ENCODE measurements around the gene TMEM192.
"Not testable (repeated sequence)": the region's sequence is repeated elsewhere in the genome, so short reads cannot be mapped to it uniquely, and the experiment has no call there.

Gene TMEM192

GRCh38 chr4:165133150-165133549, 20.5 kb upstream of the TMEM192 start:
- no peaks in the 10 kb centered on the region for H3K9me3 ChIP-seq (ENCODE audit: control insufficient read depth, low read length)
- H3K27ac ChIP-seq (ENCODE audit: insufficient read depth, low read length, poor library complexity, severe bottlenecking), result no peak overlapping the region
- no peak for DNase-seq

DNA sequence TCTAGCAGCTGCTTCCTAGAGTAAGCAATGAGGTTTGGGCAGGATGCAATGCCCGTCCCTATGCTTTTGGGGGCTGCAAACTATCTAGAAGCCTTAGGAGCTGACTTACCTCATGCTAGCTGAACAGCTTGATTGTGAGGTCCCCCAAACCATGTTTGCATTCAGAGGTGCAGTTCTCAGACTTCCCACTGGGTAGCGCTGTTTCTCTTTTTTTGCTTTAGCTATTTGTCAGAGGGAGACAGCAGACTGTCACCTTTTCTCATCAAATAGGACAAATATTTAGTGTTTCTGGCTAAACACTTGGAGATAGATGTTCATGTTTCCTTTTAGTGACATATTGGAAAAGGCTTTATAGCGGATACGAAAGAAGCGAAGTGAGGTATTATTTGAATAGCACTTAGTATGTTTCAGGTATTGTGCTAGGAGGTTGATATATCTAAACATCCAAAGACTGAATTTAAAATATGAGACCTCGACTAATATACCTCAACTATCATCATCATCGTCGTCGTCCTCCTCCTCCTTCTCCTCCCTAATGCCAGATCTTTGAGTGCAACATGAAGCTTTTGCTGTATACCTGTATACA, 18.7 kb upstream of the TMEM192 start:
- Histone ChIP-seq H3K4me1 (ENCODE audit: control insufficient read depth, insufficient read depth, low read length, poor library complexity, severe bottlenecking) (no peaks in the 10 kb centered on the region), H3K27me3 (replicated peaks; ENCODE audit: control insufficient read depth, insufficient read depth, low read length, poor library complexity, severe bottlenecking) (no peaks in the 10 kb centered on the region)

More at GRCh38 chr4:165133150-165133549, 20.5 kb upstream of the TMEM192 start:
- no peaks in the 10 kb centered on the region for H3K27me3 ChIP-seq (replicated peaks; ENCODE audit: control insufficient read depth, insufficient read depth, low read length, poor library complexity, severe bottlenecking)
- no peak overlapping the region for H3K4me3 ChIP-seq (ENCODE audit: insufficient read depth, low read depth, low read length, poor library complexity, severe bottlenecking)
- no peaks in the 10 kb centered on the region for H3K4me1 ChIP-seq (ENCODE audit: control insufficient read depth, insufficient read depth, low read length, poor library complexity, severe bottlenecking)
- no peaks in the 10 kb centered on the region for H3K36me3 ChIP-seq (ENCODE audit: control insufficient read depth, insufficient read depth, low read length)

DNA sequence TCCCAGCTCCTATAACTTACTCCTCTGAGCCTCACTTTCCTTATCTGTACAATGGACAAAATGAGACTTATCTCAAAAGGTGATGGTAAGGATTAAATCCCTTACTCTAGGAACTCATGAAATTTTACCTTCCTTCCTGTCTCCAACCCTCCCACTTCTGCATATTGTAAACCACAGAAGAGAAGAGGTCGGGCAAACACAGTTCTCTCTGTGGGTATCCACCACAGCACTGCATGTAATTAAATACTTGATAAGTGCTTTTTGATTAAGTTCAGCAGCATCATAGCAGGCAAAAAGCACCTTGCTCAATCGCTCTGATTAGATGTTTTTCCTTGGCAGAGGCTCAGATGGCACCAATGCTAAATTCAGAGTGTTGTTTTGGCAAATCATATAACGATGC, 17.3 kb upstream of the TMEM192 start:
- Histone ChIP-seq H3K27me3 (replicated peaks; ENCODE audit: control insufficient read depth, insufficient read depth, low read length, poor library complexity, severe bottlenecking) (no peaks in the 10 kb centered on the region), H3K4me1 (ENCODE audit: control insufficient read depth, insufficient read depth, low read length, poor library complexity, severe bottlenecking) (no peaks in the 10 kb centered on the region), H3K36me3 (ENCODE audit: control insufficient read depth, insufficient read depth, low read length) (no peaks in the 10 kb centered on the region), H3K9me3 (ENCODE audit: control insufficient read depth, low read length) (no peaks in the 10 kb centered on the region), H3K4me3 (ENCODE audit: insufficient read depth, low read depth, low read length, poor library complexity, severe bottlenecking) (no peak overlapping the region), H3K27ac (ENCODE audit: insufficient read depth, low read length, poor library complexity, severe bottlenecking) (no peak overlapping the region)
- no peak for DNase-seq

More for the DNA sequence above, 18.7 kb upstream of the TMEM192 start:
- DNase-seq, result peak; percentile 30 to 62 (median 51)
- Histone ChIP-seq H3K36me3 (ENCODE audit: control insufficient read depth, insufficient read depth, low read length) (no peaks in the 10 kb centered on the region), H3K9me3 (ENCODE audit: control insufficient read depth, low read length) (no peaks in the 10 kb centered on the region), H3K27ac (ENCODE audit: insufficient read depth, low read length, poor library complexity, severe bottlenecking) (no peak overlapping the region), H3K4me3 (ENCODE audit: insufficient read depth, low read depth, low read length, poor library complexity, severe bottlenecking) (no peak overlapping the region)

DNA sequence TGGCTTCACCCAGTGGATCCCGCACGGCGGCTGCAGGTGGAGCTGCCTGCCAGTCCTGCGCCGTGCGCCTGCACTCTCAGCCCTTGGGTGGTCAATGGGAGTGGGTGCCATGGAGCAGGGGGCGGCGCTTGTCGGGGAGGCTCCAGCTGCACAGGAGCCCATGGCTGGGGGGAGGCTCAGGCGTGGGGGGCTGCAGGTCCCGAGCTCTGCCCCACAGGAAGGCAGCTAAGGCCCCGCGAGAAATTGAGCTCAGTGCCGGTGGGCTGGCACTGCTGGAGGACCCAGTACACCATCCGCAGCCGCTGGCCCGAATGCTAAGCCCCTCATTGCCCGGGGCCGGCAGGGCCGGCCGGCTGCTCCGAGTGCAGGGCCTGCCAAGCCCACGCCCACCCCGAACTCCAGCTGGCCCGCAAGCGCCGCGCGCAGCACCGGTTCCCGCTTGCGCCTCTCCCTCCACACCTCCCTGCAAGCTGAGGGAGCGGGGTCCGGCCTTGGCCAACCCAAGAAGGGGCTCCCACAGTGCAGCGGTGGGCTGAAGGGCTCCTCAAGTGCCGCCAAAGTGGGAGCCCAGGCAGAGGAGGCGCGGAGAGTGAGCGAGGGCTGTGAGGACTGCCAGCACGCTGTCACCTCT, 13.3 kb upstream of the TMEM192 start:
- not testable (repeated sequence) for H3K4me3 ChIP-seq (ENCODE audit: insufficient read depth, low read depth, low read length, poor library complexity, severe bottlenecking)

GRCh38 chr4:165124488-165124887, 11.8 kb upstream of the TMEM192 start:
- Histone ChIP-seq H3K27ac (ENCODE audit: insufficient read depth, low read length, poor library complexity, severe bottlenecking) (no peak overlapping the region), H3K9me3 (ENCODE audit: control insufficient read depth, low read length) (no peaks in the 10 kb centered on the region), H3K36me3 (ENCODE audit: control insufficient read depth, insufficient read depth, low read length) (no peaks in the 10 kb centered on the region), H3K4me1 (ENCODE audit: control insufficient read depth, insufficient read depth, low read length, poor library complexity, severe bottlenecking) (no peaks in the 10 kb centered on the region), H3K27me3 (replicated peaks; ENCODE audit: control insufficient read depth, insufficient read depth, low read length, poor library complexity, severe bottlenecking) (no peaks in the 10 kb centered on the region), H3K4me3 (ENCODE audit: insufficient read depth, low read depth, low read length, poor library complexity, severe bottlenecking) (no peak overlapping the region)
- no peak for DNase-seq

More for the DNA sequence above, 13.3 kb upstream of the TMEM192 start:
- not testable (repeated sequence) for H3K4me1 ChIP-seq (ENCODE audit: control insufficient read depth, insufficient read depth, low read length, poor library complexity, severe bottlenecking); H3K9me3 ChIP-seq (ENCODE audit: control insufficient read depth, low read length); H3K27ac ChIP-seq (ENCODE audit: insufficient read depth, low read length, poor library complexity, severe bottlenecking); DNase-seq; H3K27me3 ChIP-seq (replicated peaks; ENCODE audit: control insufficient read depth, insufficient read depth, low read length, poor library complexity, severe bottlenecking); H3K36me3 ChIP-seq (ENCODE audit: control insufficient read depth, insufficient read depth, low read length)

GRCh38 chr4:165118256-165118909, 5.7 kb upstream of the TMEM192 start:
- H3K4me1 ChIP-seq (ENCODE audit: control insufficient read depth, insufficient read depth, low read length, poor library complexity, severe bottlenecking), result peaks cover under 1% of the 10 kb centered on the region
- DNase-seq, result no peak
- no peak overlapping the region for H3K27ac ChIP-seq (ENCODE audit: insufficient read depth, low read length, poor library complexity, severe bottlenecking)
- no peaks in the 10 kb centered on the region for H3K9me3 ChIP-seq (ENCODE audit: control insufficient read depth, low read length)
- no peaks in the 10 kb centered on the region for H3K36me3 ChIP-seq (ENCODE audit: control insufficient read depth, insufficient read depth, low read length)
- no peaks in the 10 kb centered on the region for H3K27me3 ChIP-seq (replicated peaks; ENCODE audit: control insufficient read depth, insufficient read depth, low read length, poor library complexity, severe bottlenecking)
- no peak overlapping the region for H3K4me3 ChIP-seq (ENCODE audit: insufficient read depth, low read depth, low read length, poor library complexity, severe bottlenecking)

DNA sequence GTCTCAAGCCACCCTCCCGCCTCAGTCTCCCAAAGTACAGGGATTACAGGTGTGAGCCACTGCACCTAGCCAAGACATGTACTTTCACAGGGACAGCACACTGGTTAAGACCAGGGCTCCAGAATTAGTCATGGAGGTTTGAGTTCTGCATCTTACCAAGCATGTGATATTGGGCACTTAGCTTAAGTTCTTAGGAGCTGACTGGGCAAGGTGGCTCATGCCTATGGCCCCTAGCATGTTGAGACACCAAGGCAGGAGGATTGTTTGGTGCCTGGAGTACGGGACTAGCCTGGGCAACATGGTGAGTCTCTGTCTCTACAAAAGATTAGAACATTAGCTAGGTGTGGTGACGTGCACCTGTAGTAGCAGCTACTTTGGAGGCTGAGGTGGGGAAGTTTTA, 2.6 kb upstream of the TMEM192 start:
- Histone ChIP-seq H3K4me1 (ENCODE audit: control insufficient read depth, insufficient read depth, low read length, poor library complexity, severe bottlenecking) (peaks cover 3% of the 10 kb centered on the region), H3K4me3 (ENCODE audit: insufficient read depth, low read depth, low read length, poor library complexity, severe bottlenecking) (no peak overlapping the region), H3K9me3 (ENCODE audit: control insufficient read depth, low read length) (no peaks in the 10 kb centered on the region), H3K36me3 (ENCODE audit: control insufficient read depth, insufficient read depth, low read length) (no peaks in the 10 kb centered on the region), H3K27me3 (replicated peaks; ENCODE audit: control insufficient read depth, insufficient read depth, low read length, poor library complexity, severe bottlenecking) (no peaks in the 10 kb centered on the region), H3K27ac (ENCODE audit: insufficient read depth, low read length, poor library complexity, severe bottlenecking) (no peak overlapping the region)
- no peak for DNase-seq

DNA sequence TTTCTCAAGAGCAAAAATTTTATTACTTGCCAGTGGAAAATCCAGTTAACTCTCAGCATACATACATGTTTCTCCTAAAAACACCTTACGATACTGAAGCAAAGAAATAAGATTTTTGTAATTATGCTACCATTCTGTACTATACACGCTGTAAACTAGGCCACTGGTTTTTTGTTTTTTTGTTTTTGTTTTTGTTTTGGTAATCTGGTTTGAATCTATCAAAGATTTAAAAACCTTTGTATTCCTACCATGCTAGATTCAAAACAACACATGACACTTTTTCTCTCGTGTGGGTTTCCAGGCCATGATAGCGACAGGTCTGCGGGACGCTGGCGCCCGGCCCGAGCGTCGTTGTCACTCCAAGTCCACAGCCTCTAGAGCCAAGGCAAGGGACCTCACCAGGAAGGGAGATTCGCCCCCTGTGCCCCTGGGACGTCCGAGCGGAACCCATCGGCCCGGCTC, 723 bp downstream of the TMEM192 start:
- Histone ChIP-seq H3K9me3 (ENCODE audit: control insufficient read depth, low read length) (no peaks in the 10 kb centered on the region), H3K27ac (ENCODE audit: insufficient read depth, low read length, poor library complexity, severe bottlenecking) (peak overlapping the region; percentile 71), H3K27me3 (replicated peaks; ENCODE audit: control insufficient read depth, insufficient read depth, low read length, poor library complexity, severe bottlenecking) (no peaks in the 10 kb centered on the region), H3K4me3 (ENCODE audit: insufficient read depth, low read depth, low read length, poor library complexity, severe bottlenecking) (peak overlapping the region; percentile 88), H3K4me1 (ENCODE audit: control insufficient read depth, insufficient read depth, low read length, poor library complexity, severe bottlenecking) (peaks cover 3% of the 10 kb centered on the region), H3K36me3 (ENCODE audit: control insufficient read depth, insufficient read depth, low read length) (no peaks in the 10 kb centered on the region)
- DNase-seq, result no peak

GRCh38 chr4:165106518-165106917, 6.1 kb downstream of the TMEM192 start:
- peaks cover 4% of the 10 kb centered on the region for H3K36me3 ChIP-seq (ENCODE audit: control insufficient read depth, insufficient read depth, low read length)
- no peak overlapping the region for H3K4me3 ChIP-seq (ENCODE audit: insufficient read depth, low read depth, low read length, poor library complexity, severe bottlenecking)
- no peaks in the 10 kb centered on the region for H3K4me1 ChIP-seq (ENCODE audit: control insufficient read depth, insufficient read depth, low read length, poor library complexity, severe bottlenecking)
- no peaks in the 10 kb centered on the region for H3K9me3 ChIP-seq (ENCODE audit: control insufficient read depth, low read length)
- no peaks in the 10 kb centered on the region for H3K27me3 ChIP-seq (replicated peaks; ENCODE audit: control insufficient read depth, insufficient read depth, low read length, poor library complexity, severe bottlenecking)
- no peak for DNase-seq
- no peak overlapping the region for H3K27ac ChIP-seq (ENCODE audit: insufficient read depth, low read length, poor library complexity, severe bottlenecking)

DNA sequence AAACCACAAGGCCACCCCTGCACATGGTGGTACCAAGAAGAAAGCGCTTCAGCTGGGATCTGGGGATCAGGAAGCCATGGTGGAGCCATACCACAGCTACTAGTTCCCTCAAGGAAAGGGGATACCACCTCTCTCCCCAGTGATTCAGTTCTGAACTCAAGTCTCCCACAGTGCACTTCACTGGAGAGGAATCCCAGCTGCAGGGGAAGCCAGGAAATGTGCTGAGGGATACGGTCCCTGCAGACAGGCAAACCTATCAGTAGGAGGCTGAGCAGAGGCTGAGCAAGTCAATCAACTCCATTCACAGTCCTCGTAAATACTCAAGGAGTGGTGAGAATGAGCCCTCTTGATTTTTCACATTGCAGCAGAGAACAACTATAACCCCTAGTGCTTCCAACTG, 11.0 kb downstream of the TMEM192 start:
- no peak for DNase-seq
- Histone ChIP-seq H3K27ac (ENCODE audit: insufficient read depth, low read length, poor library complexity, severe bottlenecking) (no peak overlapping the region), H3K36me3 (ENCODE audit: control insufficient read depth, insufficient read depth, low read length) (peaks cover 12% of the 10 kb centered on the region), H3K27me3 (replicated peaks; ENCODE audit: control insufficient read depth, insufficient read depth, low read length, poor library complexity, severe bottlenecking) (no peaks in the 10 kb centered on the region), H3K4me3 (ENCODE audit: insufficient read depth, low read depth, low read length, poor library complexity, severe bottlenecking) (no peak overlapping the region), H3K4me1 (ENCODE audit: control insufficient read depth, insufficient read depth, low read length, poor library complexity, severe bottlenecking) (no peaks in the 10 kb centered on the region), H3K9me3 (ENCODE audit: control insufficient read depth, low read length) (no peaks in the 10 kb centered on the region)
